Posterior vena cava (tissue), 2 donors: ENCODE measurements around the gene MAD2L2. TPM values are rescaled to one million over a fixed set of nuclear protein-coding genes. Genes with fewer than 3 reads are reported as not detected.
A peak's percentile ranks its signal among the peaks of the same experiment; 100 is the strongest.

Experiments
- DNase-seq: peaks from one replicate; pipeline ENCODE4 v3.0.0-alpha.2; 2020; ENCODE audit warnings: low spot score
- intact Hi-C, 2 donors: fragments of 100-400 bp; cut with DNase I; formaldehyde crosslinking; loops; one replicate each; pipeline versions ENCODE4 v1.14.1 to v1.14.2; 2022 to 2023
- total RNA-seq, 2 donors: library from RNA; stranded (reverse); fragmentation: NEBNext Ultra II Directional; extraction: Animal tissue kit (Norgen Biotek cat#: 25700); gene quantifications; one replicate each; pipeline ENCODE4 v1.2.1, GENCODE V29; 2021
- donor health status: DM: yes; HTN: yes; CAD: no.
- donor health status: DM: yes; HTN: yes; CAD: no.

MAD2L2 gene
- total RNA-seq, 2 donors from 2014 or later: 18.4 to 22.6 TPM

DNA sequence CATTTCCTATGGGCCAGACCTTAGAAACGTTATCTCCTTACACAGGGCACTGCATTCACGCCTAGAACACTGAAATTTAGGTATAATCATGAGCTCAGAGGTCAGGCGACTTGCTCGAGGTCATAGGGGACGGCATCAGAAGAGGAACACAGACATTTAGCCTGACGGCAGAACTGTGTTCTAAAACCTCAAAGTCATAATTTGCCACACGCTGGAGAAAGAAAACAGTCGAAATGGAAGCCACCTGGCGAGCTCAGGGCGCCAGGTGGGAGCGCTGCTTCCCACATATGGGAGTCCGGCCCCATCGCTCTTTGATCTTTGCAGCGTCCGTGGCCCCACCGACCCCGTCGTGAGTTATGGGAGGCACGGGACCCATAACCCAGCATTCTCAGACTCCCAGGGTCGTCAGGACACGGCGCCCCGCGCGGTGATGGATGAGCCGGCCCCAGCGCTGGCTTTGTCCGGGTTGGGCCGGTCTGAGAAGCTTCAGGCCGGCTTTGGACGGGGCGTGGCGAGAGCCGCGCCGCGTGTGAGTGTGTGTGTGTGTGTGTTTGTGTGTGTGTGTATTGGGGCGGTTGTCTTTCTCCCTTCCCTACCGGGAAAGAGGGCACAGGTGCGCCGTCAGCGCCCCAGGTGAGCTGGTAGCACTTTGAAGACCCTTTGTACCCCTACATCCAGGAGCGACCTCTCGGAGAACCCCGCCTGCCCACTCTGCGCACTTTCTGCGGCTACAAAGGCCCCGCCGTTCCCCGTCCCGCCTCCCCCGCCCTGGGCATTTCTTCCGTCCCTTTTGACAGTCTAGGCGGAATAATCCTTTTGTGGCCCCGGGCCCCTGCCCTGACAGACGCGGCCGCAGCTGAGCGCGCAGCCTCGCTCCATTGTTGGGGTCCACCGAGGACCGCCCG is 9.7 kb upstream of the MAD2L2 start:
- intact Hi-C loops: no loop called here
- DNase-seq: no peak

- no peak for DNase-seq
- intact Hi-C loops: no loop called here
Measured at GRCh38 chr1:11688506-11688905, 7.6 kb upstream of the MAD2L2 start.

- no peak for DNase-seq
- intact Hi-C loops: no loop called here
Measured at GRCh38 chr1:11685210-11685752, 4.3 kb upstream of the MAD2L2 start.

DNA sequence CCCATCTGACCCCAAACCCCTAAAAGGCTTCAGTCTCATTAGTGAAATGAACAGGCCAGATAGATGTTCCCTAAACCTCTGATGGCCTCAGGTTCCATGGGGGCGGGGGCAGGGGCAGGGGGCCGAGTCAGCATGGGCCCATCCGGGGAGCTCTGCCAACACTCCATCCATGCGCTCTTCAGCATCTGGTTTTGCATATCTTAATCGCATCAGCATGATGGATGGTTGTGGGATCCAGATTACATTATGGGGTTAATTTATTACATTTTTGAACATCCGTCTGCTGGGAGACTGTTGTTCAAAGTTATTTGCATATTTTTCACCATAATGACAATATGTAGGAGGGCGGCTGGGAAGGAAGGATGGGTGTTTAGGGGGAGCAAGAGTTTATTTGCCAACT is 3.1 kb upstream of the MAD2L2 start:
- no peak for DNase-seq
- intact Hi-C loops: no loop called here

GRCh38 chr1:11682799-11683198 is 1.9 kb upstream of the MAD2L2 start:
- intact Hi-C loops: no loop called here
- no peak for DNase-seq

DNA sequence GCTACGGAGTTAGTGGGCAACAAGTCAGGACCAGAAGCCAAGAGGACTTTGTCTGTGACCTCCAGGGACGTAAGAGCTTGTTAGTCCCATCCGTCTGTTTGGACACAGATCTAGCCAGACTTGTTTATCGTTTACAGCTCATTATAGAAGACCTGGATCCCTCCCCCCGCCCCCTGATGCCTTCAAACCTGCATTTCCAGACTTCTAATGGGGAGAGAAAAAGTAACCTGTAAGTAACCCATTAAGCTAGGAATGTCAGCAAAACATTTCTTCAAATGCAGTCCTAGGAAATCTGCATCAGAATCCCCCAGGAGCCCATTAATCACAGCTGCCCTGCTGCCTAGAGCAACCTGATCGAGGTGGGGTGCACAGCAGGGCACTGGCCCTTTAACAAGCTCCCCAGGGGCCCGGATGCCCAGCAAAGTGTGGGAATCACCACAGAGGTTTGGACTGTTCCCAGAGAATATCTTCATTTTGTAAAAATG is 1.4 kb upstream of the MAD2L2 start:
- intact Hi-C loops: no loop called here
- no peak for DNase-seq

DNA sequence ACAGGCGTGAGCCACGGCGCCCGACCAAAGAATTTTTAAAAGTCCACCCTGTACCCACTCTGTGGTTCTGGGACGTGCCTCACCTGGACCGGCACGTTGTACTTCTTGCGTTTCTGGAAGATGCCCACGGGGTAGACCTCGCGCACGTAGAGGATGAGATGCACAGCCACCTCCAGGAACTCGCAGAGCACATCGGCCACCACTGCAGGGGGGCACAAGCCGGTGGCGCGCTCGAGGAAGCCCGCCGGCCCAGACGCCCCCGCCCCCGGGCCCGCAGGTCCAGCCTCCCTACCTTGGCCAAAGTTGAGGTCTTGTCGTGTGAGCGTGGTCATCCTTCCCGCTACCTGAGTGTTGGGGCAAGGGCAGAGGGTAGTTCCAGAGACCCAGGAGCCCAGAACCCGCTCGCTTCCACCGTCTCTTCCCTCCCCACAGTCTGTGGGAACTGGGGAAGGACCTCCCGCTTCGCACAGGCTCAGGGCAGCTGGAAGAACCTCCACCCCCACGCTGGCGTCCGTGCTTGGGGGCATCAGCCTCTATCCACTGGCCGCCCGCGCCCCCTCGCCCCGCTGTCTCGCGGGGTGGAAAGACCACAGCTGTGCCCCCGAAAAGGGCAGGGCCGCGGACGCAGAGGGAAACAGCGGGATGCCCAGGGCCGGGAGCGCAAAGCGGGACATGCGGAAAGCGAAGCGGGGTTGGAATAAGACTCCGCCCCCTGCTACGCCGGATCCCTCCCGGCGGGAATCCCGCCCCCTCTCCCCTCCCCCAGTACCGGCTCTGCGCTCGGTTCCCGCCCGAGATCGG is 478 bp downstream of the MAD2L2 start:
- intact Hi-C loops: no loop called here
- peak; percentile 85 for DNase-seq

DNA sequence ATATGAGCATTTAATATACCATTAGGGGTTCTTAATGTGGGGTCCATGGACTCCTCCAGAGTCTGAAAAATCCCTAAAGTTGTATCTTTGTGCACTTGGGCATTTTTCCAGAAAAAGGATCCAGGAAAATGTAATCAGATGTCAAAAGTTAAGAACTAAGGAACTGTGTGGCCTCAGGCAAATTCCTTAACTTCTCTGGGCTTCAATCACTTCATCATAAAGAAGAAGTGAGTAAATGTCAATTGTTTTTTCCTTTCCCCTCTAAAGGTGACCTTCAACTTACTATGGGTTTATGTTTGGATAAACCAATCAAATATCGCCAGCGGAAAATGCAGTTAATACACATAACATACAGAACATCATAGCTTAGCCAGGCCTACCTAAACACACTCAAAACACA is 2.5 kb downstream of the MAD2L2 start:
- DNase-seq: no peak
- intact Hi-C loops: no loop called here

DNA sequence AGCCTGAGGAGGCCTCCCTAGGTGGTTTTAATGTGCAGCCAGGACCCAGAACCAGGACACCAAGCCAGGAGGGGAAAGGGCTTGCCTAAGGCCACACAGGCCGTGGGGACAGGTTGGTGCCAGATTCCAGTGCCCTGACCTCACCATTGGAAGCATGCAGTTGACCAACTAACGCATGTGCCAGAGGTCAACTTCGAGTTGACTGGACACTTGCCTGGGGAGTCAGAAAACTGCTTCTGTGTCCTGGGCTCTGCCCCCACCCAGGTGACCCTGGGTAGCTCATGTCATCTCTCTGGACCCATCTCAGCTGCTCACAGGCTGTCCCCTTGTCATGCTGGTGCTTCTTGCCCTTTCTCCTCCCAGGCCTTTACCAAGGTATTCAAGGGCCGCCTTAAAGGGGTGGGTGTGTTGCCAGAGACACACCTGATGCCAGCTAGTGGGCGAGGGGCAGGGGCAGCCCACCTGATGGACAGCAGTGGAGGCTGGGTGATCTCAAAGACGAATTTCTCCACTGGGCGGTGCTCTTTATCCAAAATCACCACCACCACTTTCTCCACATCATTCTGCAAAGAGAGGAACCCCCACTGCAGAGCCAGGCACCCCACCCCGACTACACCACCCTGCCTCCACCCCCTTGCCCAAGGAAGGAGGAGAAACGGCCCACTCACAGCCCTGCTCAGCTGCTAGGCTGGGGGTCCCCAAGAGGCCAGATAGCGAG is 4.4 kb downstream of the MAD2L2 start:
- intact Hi-C loops: no loop called here
- no peak for DNase-seq

DNA sequence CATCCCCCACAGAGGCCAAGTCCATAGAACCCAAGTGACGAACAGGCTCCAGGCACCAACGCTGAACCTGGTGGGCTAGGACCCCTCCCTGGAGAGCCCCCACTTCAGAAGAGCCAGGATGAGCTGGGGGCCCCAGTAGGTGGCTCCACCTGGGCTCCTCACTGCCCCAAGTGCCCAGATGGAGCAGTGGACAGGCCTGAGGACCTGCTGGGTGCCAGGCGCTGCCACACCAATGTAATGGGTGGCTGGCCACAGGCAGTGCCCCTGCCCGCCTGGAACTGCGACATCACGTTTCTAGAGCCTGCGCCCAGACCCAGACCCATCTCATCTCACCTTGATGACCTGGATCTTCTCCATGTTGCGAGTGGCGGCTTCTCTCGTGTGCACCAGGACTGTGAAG is 5.6 kb downstream of the MAD2L2 start:
- intact Hi-C loops: no loop called here
- no peak for DNase-seq

- DNase-seq: no peak
Measured at GRCh38 chr1:11674488-11674887, 6.5 kb downstream of the MAD2L2 start.

GRCh38 chr1:11673089-11673769 is 7.7 kb downstream of the MAD2L2 start:
- DNase-seq: peak; percentile 53
- intact Hi-C loops: no loop called here

More at GRCh38 chr1:11674488-11674887, 6.5 kb downstream of the MAD2L2 start:
- intact Hi-C loops: no loop called here

- DNase-seq: no peak
- intact Hi-C loops: no loop called here
Measured at GRCh38 chr1:11671544-11672286, 9.2 kb downstream of the MAD2L2 start.

DNA sequence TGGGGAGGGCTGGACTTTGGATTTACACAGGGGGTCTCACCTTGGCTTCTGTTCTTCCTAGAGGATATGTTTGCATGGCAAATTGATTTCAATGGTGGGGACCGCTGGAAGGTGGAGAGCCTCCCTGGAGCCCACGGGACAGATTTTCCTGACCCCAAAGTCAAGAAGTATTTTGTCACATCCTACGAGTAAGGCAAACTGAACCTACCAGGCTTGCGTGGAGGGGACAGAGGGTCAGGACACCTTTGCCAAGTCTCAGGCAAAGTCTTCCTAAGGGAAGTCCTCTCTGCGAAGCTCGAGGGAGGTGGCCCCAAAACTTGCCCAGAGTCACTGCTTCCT is 9.8 kb downstream of the MAD2L2 start:
- no peak for DNase-seq
- intact Hi-C loops: no loop called here

- intact Hi-C loops: no loop called here
Measured at GRCh38 chr1:11670747-11671146, 10.2 kb downstream of the MAD2L2 start.

GRCh38 chr1:11668516-11668915 is 12.4 kb downstream of the MAD2L2 start:
- intact Hi-C loops: no loop called here
- no peak for DNase-seq

More at GRCh38 chr1:11670747-11671146, 10.2 kb downstream of the MAD2L2 start:
- no peak for DNase-seq

- intact Hi-C loops: loop anchor here in 1 of 2 donors (5.0 kb wide), 1 partner anchor 53 kb away; no protein-coding TSS in a partner anchor
- DNase-seq: no peak
Measured at GRCh38 chr1:11664336-11665065, 16.4 kb downstream of the MAD2L2 start.
